Measurements from ENCODE around the gene ACYP1. TPM values are rescaled to one million over a fixed set of nuclear protein-coding genes. Genes with fewer than 3 reads are reported as not detected.
A peak's percentile ranks its signal among the peaks of the same experiment; 100 is the strongest.
"Not testable (repeated sequence)": the region's sequence is repeated elsewhere in the genome, so short reads cannot be mapped to it uniquely, and the experiment has no call there.

ACYP1 gene
- total RNA-seq, 1 donor from 2014 or later, result 16.5 TPM

- no peak for DNase-seq (ENCODE audit: low spot score)
Observed at GRCh38 chr14:75068294-75069120, 4.7 kb upstream of the ACYP1 start.

DNA sequence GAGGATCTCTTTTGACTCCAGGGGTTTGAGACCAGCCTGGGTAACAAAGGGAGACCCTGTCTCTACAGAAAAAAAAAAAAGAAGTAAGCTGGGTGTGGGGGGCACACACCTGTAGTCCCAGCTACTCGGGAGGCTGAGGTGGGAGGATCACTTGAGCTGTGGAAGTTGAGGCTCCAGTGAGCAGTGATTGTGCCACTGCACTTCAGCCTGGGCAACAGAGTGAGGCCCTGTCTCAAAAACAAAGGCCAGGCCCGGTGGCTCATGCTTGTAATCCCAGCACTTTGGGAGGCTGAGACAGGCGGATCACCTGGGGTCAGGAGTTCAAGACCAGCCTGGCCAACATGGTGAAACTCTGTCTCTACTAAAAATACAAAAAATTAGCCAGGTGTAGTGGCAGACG lies 3.9 kb upstream of the ACYP1 start:
- not testable (repeated sequence) for DNase-seq (ENCODE audit: low spot score)

- DNase-seq (ENCODE audit: low spot score), result no peak
Observed at GRCh38 chr14:75067212-75067611, 3.4 kb upstream of the ACYP1 start.

GRCh38 chr14:75066691-75067090 lies 2.9 kb upstream of the ACYP1 start:
- no peak for DNase-seq (ENCODE audit: low spot score)

- DNase-seq (ENCODE audit: low spot score), result no peak
Observed at GRCh38 chr14:75064205-75064567, 362 bp upstream of the ACYP1 start.

DNA sequence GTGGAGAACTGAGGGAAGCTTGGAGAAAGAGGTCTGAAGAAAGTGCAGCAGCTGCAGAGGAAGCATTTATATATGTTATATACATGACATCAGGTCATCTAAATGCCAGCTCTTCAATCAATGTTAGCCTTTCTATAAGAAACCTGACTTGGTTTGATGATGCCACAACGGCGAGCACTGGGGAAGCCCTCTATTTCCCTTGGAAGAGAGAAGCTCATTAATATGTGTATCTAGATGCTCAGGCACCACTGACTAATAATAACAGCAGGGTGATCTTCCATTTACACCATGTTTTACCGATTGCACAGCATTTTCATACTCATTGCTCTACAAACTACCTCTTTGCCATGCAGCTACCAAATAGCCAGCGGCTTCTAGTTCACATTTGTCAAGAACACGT lies 811 bp downstream of the ACYP1 start:
- DNase-seq (ENCODE audit: low spot score), result no peak

- DNase-seq (ENCODE audit: low spot score), result no peak
Observed at GRCh38 chr14:75060420-75060819, 3.4 kb downstream of the ACYP1 start.

DNA sequence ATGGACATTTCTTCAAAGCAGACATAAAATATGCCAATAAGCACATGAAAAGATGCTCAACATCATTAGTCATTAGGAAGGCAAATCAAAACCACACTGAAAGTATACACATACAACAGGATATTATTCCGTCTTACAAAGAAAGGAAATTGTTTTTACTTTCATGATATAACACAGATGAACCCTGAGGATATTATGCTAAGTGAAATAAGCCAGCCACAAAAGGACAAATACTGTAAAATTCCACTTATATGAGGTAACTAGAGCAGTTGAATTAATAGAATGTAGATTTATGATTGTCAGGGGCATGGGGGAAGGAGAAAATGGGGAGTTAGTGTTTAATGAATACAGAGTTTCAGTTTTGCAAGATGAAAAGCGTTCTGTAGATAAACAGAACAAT lies 4.2 kb downstream of the ACYP1 start:
- DNase-seq (ENCODE audit: low spot score), result no peak

- DNase-seq (ENCODE audit: low spot score), result no peak
Observed at GRCh38 chr14:75054421-75054820, 9.4 kb downstream of the ACYP1 start.

DNA sequence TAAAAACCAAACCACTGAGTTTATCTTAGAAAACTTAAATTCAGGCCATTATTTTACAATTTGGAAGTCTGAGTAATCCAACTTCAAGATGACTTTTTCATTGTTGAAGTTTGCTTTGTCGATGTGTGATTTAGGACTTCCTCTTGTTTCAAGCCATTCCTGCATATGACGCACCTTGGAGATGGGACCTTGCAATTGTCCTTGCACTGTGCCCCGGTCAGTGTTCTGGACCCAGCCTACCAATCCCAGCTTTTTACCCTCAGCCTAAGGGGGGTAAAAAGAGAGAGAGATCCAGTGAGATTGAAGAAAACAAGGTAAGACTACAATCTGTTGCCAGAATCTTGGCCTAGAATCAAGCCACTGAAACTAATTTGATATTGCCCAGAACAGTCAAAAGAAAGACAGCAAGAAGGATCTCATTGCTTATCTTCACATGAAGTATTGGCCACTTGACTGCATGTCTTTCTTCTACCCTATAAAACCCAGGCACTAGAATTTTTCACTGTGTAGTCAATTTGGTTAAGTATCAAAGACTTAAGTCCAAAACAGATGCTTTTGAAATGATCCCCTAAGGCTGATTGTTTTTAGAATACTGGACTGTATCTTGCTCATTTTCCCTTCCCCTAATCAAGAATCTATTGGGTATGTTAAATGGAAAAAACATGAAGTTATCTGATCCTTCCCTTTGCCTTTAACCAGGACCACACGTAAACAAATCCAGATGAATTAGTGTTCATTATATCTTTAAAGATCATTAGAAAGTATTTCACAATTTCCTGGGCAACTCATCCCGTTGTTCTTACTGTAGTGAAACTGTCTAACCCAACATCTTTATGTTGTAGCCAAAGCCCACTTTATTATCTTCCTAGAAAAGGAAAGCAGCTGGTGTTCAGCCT lies 10.2 kb downstream of the ACYP1 start:
- no peak for DNase-seq (ENCODE audit: low spot score)

GRCh38 chr14:75051556-75051899 lies 12.3 kb downstream of the ACYP1 start:
- no peak for DNase-seq (ENCODE audit: low spot score)

DNA sequence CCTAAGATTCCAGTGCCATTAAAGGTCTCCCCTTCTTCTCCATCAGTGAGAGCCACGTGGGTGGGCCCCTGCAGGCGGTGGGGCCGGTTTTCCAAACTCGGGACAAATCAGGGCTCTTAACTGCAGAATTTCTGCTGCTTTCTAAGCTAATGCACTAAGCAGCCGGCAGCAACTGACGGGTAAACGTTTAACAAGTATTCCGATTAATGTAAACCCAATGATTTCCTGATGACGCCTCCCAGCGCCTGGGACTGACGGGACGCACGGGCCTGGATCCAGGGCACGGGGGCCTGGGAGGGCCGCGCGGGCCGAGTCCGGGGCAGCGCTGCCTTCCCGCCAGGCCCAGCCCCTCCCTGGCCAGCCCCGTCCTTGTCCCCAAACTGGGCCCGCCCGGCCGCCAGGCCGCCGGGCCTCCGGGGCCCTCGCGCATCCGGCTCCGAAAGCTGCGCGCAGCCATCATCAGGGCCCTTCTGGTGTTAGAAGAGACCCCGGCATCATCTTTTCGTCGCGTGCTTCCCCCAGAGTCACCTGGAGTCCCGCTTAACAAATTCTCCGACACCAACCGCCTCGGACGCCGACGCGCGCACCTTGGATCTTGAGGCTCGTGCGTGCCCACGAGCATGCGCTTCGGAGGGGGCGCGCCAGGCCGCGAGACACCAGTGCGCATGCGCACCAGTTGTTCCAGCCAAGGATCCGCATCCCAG lies 12.8 kb downstream of the ACYP1 start, which contains the start of gene MLH3:
TSS of gene MLH3 (minus strand) at position 616 of the 704 bp plus-strand sequence. CDS start 1,812 bp downstream, outside the sequence.
- DNase-seq (ENCODE audit: low spot score), result peak; percentile 89

GRCh38 chr14:75049731-75050201 lies 14.1 kb downstream of the ACYP1 start:
- DNase-seq (ENCODE audit: low spot score), result no peak

- DNase-seq (ENCODE audit: low spot score), result no peak
Observed at GRCh38 chr14:75049136-75049535, 14.7 kb downstream of the ACYP1 start.

DNA sequence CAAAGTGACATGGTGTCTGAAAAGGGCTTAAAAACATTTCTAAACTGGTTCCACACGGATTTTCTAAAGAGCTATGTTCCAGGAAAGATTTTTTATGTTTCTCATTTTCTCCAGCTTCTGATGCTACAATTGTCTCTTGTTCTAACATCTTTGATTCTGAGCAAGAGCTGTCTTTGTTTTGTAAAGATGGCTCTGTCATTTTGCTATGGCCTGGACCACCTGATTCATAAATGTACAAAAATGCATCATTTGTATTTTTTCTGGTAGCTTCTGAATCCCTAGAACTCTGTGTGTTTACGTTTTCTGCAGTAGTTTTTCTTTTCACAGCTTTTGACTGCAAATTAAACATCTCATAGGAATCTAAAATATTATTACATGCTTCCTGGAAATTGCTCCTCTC lies 15.7 kb downstream of the ACYP1 start:
- DNase-seq (ENCODE audit: low spot score), result no peak

GRCh38 chr14:75047506-75047905 lies 16.3 kb downstream of the ACYP1 start:
- DNase-seq (ENCODE audit: low spot score), result no peak

DNA sequence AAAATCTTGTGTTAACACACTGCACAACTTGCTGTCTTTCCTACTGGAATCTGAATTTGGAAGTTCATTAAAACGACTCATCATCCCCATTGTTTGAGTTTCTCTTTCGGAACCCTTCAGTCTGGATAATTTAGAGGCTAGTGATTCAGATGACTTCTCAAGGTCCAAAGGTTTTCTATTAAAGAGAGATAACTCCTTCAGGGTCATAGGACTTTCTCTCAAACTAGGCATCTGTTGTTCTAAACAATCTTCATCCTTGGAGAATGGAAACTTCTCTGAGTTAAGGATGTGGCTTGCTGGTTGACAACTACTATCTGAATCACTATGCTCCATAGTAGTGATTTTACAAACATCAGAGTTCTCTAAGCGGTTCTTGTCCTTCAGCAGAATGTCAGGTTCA lies 16.9 kb downstream of the ACYP1 start:
- no peak for DNase-seq (ENCODE audit: low spot score)

DNA sequence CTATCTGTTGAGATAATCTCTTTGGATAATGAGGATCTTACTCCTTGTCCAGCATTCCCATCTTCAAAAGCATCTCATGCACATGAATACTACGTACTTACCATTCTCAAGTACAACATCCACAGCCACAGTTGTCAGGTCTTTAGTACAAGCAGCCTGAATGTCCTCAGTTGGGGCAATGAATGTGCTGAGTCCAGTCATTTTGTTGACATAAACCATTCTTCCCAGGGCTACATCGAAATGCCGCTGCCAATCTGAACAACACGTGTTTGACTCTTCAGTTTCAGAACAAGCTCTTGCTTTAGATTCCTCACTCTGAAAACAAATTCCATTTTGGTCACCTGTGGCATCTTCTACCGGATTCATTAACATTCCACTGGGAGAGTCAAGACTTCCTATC lies 17.5 kb downstream of the ACYP1 start:
- no peak for DNase-seq (ENCODE audit: low spot score)

DNA sequence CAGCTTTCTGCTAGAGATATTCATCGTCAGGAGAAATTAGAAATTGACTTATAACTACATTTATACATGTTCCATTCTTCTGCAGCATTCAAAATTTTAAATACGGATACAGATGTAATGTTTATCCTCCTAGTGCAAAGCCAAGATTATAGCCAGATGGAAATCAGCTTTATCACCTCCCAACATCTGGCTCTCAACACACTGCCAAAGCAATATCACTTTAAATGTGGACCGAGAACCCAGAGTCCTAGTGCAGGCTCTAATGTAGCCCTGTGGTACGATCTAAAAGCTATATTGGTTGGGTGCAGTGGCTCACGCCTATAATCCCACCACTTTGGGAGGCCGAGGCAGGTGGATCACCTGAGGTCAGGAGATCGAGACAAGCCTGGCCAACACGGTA lies 19.1 kb downstream of the ACYP1 start:
- DNase-seq (ENCODE audit: low spot score), result no peak

- DNase-seq (ENCODE audit: low spot score), result no peak
Observed at GRCh38 chr14:75044322-75044721, 19.5 kb downstream of the ACYP1 start.

GRCh38 chr14:75042035-75042434 lies 21.8 kb downstream of the ACYP1 start:
- no peak for DNase-seq (ENCODE audit: low spot score)

DNA sequence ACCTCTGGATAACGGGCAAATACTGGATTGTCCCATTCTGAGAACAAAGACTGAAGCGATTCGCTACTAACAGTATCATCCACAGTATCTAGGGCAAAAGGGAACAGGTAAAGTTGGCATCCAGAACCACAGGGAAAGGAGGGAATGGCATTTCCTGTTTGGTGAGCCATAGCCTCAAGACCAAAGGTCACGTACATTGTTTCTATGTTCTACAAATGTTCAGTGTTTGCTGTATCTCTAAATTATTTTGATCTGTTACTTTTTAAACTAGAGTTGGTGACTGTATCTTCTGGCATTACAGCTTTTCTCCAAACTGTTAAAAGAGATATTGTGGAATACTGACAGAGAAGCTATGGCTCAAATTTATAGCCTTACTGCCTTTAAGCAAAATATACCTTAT lies 22.2 kb downstream of the ACYP1 start:
- DNase-seq (ENCODE audit: low spot score), result peak; percentile 35

All from mucosa of gallbladder (tissue), 1 donor.